Measurements from ENCODE around the gene RPRD1B. TPM values are rescaled to one million over a fixed set of nuclear protein-coding genes. Genes with fewer than 3 reads are reported as not detected.

The RPRD1B gene
- total and polyA plus RNA-seq, 2 donors (not counting 3 experiments of a cell fraction or from before 2014, with no cell fraction given) = 13.0 to 29.3 TPM

GRCh38 chr20:38018385-38018784 is 15.2 kb upstream of the RPRD1B start:
- no peaks in the 10 kb centered on the region for H3K27me3 ChIP-seq (ENCODE audit: control insufficient read depth in 2 of 2, insufficient read depth in 2 of 2, low read length in 2 of 2)
- no peak overlapping the region for H3K4me2 ChIP-seq (ENCODE audit: insufficient read depth, low read length)
- no peaks in the 10 kb centered on the region for H4K20me1 ChIP-seq (replicated peaks; ENCODE audit: control insufficient read depth, extremely low read depth, insufficient read depth, low read length)
- no TSS peak for BruUV-seq (replicated peaks)
- FAIRE-seq (no peak), DNase-seq (ENCODE audit: low read depth, low spot score) (no peak)
- ChIA-PET POLR2A (no interaction called here), CTCF (no interaction called here)
- intact Hi-C loops (cut with micrococcal nuclease) = no loop called here
- peaks cover 15% of the 10 kb centered on the region for H3K4me1 ChIP-seq (ENCODE audit: control insufficient read depth, extremely low read depth, insufficient read depth, low read length)
- H3K79me2 ChIP-seq (ENCODE audit: control insufficient read depth, insufficient read depth, low read length) = peaks cover 35% of the 10 kb centered on the region
- dilution Hi-C loops (cut with MboI; ENCODE audit: extremely low pct_ligation_motif_present, low sequenced_read_pairs) = no loop called here
- TF ChIP-seq MYC (IDR thresholded peaks at IDR 0.05; ENCODE audit: low read depth, low read length) (no peak), CTCF (IDR thresholded peaks at IDR 0.05; ENCODE audit: extremely low read depth in 1 of 2, insufficient read depth in 1 of 2, low read depth in 1 of 2, low read length in 2 of 2) (no peak), MAX (IDR thresholded peaks at IDR 0.05; ENCODE audit: insufficient read depth, insufficient read length) (no peak), GATA2 (IDR thresholded peaks at IDR 0.05; ENCODE audit: insufficient read depth, insufficient read length, low read depth, low read length) (no peak), POLR2A (IDR thresholded peaks at IDR 0.05; ENCODE audit: low read depth, low read length) (no peak), JUN (IDR thresholded peaks at IDR 0.05; ENCODE audit: borderline replicate concordance, insufficient read depth, insufficient read length, low read depth) (no peak), EZH2 (IDR thresholded peaks at IDR 0.05; ENCODE audit: borderline replicate concordance, low read depth, low read length, severe bottlenecking) (no peak), POLR2AphosphoS5 (IDR thresholded peaks at IDR 0.05; ENCODE audit: insufficient read depth, low read depth, low read length) (no peak), FOS (IDR thresholded peaks at IDR 0.05; ENCODE audit: borderline replicate concordance, insufficient read depth, low read length) (no peak)
- no peak overlapping the region for H3K4me3 ChIP-seq (replicated peaks in 1 of 3; ENCODE audit: insufficient read depth in 1 of 3, low read depth in 1 of 3, low read length in 3 of 3)
- peaks cover 8 to 11% of the 10 kb centered on the region in 2 experiments for H3K36me3 ChIP-seq (ENCODE audit: control insufficient read depth in 2 of 2, extremely low read depth in 1 of 2, insufficient read depth in 2 of 2, low read length in 2 of 2)
- peaks cover 4% of the 10 kb centered on the region for H3K9me3 ChIP-seq (replicated peaks; ENCODE audit: control insufficient read depth, insufficient read depth, low read length)
- H3K9me1 ChIP-seq (replicated peaks; ENCODE audit: control insufficient read depth, extremely low read depth, insufficient read depth, low read length) = no peaks in the 10 kb centered on the region
- H3K27ac ChIP-seq (ENCODE audit: insufficient read depth, low read depth, low read length) = no peak overlapping the region
- H3K9ac ChIP-seq (replicated peaks; ENCODE audit: extremely low read depth, insufficient read depth, low read length) = no peak overlapping the region
- H2AFZ ChIP-seq (ENCODE audit: low read depth, low read length) = no peak overlapping the region
